GM12872 (cell line): Measurements from ENCODE around the gene EEF1A2.

Source experiments
- CTCF ChIP-seq: IDR thresholded peaks from 3 replicates; pipeline ENCODE4 v1.5.1; 2011; ENCODE audit warnings: low read depth, mild to moderate bottlenecking, low read length, moderate library complexity; ENCODE audit not compliant: insufficient read depth

Gene EEF1A2

GRCh38 chr20:63484651-63485403 lies 14.1 kb downstream of the EEF1A2 start:
- TF ChIP-seq CTCF = no peak

GRCh38 chr20:63484236-63484635 lies 14.6 kb downstream of the EEF1A2 start:
- TF ChIP-seq CTCF = no peak

- no peak for TF ChIP-seq CTCF
These were observed 15.0 kb downstream of the EEF1A2 start for GRCh38 chr20:63483834-63484233.

GRCh38 chr20:63482021-63482587 lies 16.8 kb downstream of the EEF1A2 start:
- TF ChIP-seq CTCF = no peak

GRCh38 chr20:63481503-63481902 lies 17.4 kb downstream of the EEF1A2 start:
- no peak for TF ChIP-seq CTCF

GRCh38 chr20:63478346-63479302 lies 20.3 kb downstream of the EEF1A2 start:
- TF ChIP-seq CTCF = no peak

GRCh38 chr20:63477944-63478343 lies 20.9 kb downstream of the EEF1A2 start:
- no peak for TF ChIP-seq CTCF
